ENCODE results near the gene SLC4A8.

Gene SLC4A8

GRCh38 chr12:51458635-51459034, 34.0 kb downstream of the SLC4A8 start:
- H3K4me3 ChIP-seq (ENCODE audit: low read length): no peak overlapping the region
- DNase-seq (ENCODE audit: low read depth, low spot score): no peak

GRCh38 chr12:51460519-51460918, 35.9 kb downstream of the SLC4A8 start:
- no peak for DNase-seq (ENCODE audit: low read depth, low spot score)
- H3K4me3 ChIP-seq (ENCODE audit: low read length): no peak overlapping the region

GRCh38 chr12:51465491-51465890, 40.9 kb downstream of the SLC4A8 start:
- H3K4me3 ChIP-seq (ENCODE audit: low read length): no peak overlapping the region
- no peak for DNase-seq (ENCODE audit: low read depth, low spot score)

- no peak overlapping the region for H3K4me3 ChIP-seq (ENCODE audit: low read length)
- DNase-seq (ENCODE audit: low read depth, low spot score): no peak
These were observed 45.5 kb downstream of the SLC4A8 start for GRCh38 chr12:51470116-51470515.

GRCh38 chr12:51471111-51471864, 46.7 kb downstream of the SLC4A8 start:
- no peak overlapping the region for H3K4me3 ChIP-seq (ENCODE audit: low read length)
- DNase-seq (ENCODE audit: low read depth, low spot score): no peak

- no peak for DNase-seq (ENCODE audit: low read depth, low spot score)
- no peak overlapping the region for H3K4me3 ChIP-seq (ENCODE audit: low read length)
These were observed 48.4 kb downstream of the SLC4A8 start for GRCh38 chr12:51472984-51473383.

GRCh38 chr12:51473947-51474346, 49.3 kb downstream of the SLC4A8 start:
- no peak for DNase-seq (ENCODE audit: low read depth, low spot score)
- no peak overlapping the region for H3K4me3 ChIP-seq (ENCODE audit: low read length)

- DNase-seq (ENCODE audit: low read depth, low spot score): no peak
- H3K4me3 ChIP-seq (ENCODE audit: low read length): no peak overlapping the region
These were observed 50.9 kb downstream of the SLC4A8 start for GRCh38 chr12:51475543-51475942.

GRCh38 chr12:51480978-51481377, 56.3 kb downstream of the SLC4A8 start:
- DNase-seq (ENCODE audit: low read depth, low spot score): no peak
- H3K4me3 ChIP-seq (ENCODE audit: low read length): no peak overlapping the region

- DNase-seq (ENCODE audit: low read depth, low spot score): peak; percentile 59
- no peak overlapping the region; the same call in 1 of the 2 replicates for H3K4me3 ChIP-seq (ENCODE audit: low read length)
These were observed 58.5 kb downstream of the SLC4A8 start for GRCh38 chr12:51482929-51483697.

- no peak for DNase-seq (ENCODE audit: low read depth, low spot score)
- H3K4me3 ChIP-seq (ENCODE audit: low read length): no peak overlapping the region
These were observed 59.5 kb downstream of the SLC4A8 start for GRCh38 chr12:51484119-51484518.

GRCh38 chr12:51488281-51488680, 63.6 kb downstream of the SLC4A8 start:
- H3K4me3 ChIP-seq (ENCODE audit: low read length): no peak overlapping the region
- no peak for DNase-seq (ENCODE audit: low read depth, low spot score)

GRCh38 chr12:51493281-51493680, 68.7 kb downstream of the SLC4A8 start:
- no peak for DNase-seq (ENCODE audit: low read depth, low spot score)
- no peak overlapping the region for H3K4me3 ChIP-seq (ENCODE audit: low read length)

GRCh38 chr12:51496895-51497294, 72.3 kb downstream of the SLC4A8 start:
- DNase-seq (ENCODE audit: low read depth, low spot score): no peak
- no peak overlapping the region for H3K4me3 ChIP-seq (ENCODE audit: low read length)

- DNase-seq (ENCODE audit: low read depth, low spot score): no peak
- no peak overlapping the region for H3K4me3 ChIP-seq (ENCODE audit: low read length)
These were observed 80.2 kb downstream of the SLC4A8 start for GRCh38 chr12:51504851-51505250.

GRCh38 chr12:51505360-51506105, 80.9 kb downstream of the SLC4A8 start:
- H3K4me3 ChIP-seq (ENCODE audit: low read length): no peak overlapping the region
- DNase-seq (ENCODE audit: low read depth, low spot score): no peak

GRCh38 chr12:51507178-51507577, 82.5 kb downstream of the SLC4A8 start:
- H3K4me3 ChIP-seq (ENCODE audit: low read length): no peak overlapping the region
- no peak for DNase-seq (ENCODE audit: low read depth, low spot score)

GRCh38 chr12:51508285-51508684, 83.7 kb downstream of the SLC4A8 start:
- H3K4me3 ChIP-seq (ENCODE audit: low read length): no peak overlapping the region
- no peak for DNase-seq (ENCODE audit: low read depth, low spot score)

- H3K4me3 ChIP-seq (ENCODE audit: low read length): no peak overlapping the region
- no peak for DNase-seq (ENCODE audit: low read depth, low spot score)
These were observed 87.1 kb downstream of the SLC4A8 start for GRCh38 chr12:51511546-51512260.

Measured in Jurkat, Clone E6-1 (cell line).